CD14-positive monocyte (primary cell): ENCODE results near the gene SLC25A1. TPM values are rescaled to one million over a fixed set of nuclear protein-coding genes. Genes with fewer than 3 reads are reported as not detected.

Experiments used
- DNase-seq, 3 donors: peaks; one replicate each; pipeline ENCODE4 v3.0.0-alpha.2; 2011 to 2022
- H2AFZ ChIP-seq: 2 replicates; pipeline ENCODE4 v1.6.0; 2012; ENCODE audit warnings: mild to moderate bottlenecking, low read depth, low read length, inconsistent platforms; ENCODE audit not compliant: insufficient read depth, poor library complexity, severe bottlenecking
- H3K27ac ChIP-seq, 2 donors: 1 replicate in 1 of 2; 2 replicates in 1 of 2; pipeline ENCODE4 v1.5.1; 2012 to 2013; ENCODE audit warnings: low read length in 2 of 2, control low read depth in 1 of 2, inconsistent platforms in 1 of 2, low read depth in 1 of 2, mild to moderate bottlenecking in 1 of 2
- H3K27me3 ChIP-seq, 2 donors: one replicate each; pipeline versions ENCODE4 v1.6.0 to v1.6.1; 2011 to 2013; ENCODE audit warnings: low read length in 2 of 2; ENCODE audit not compliant: control insufficient read depth in 2 of 2, insufficient read depth in 2 of 2
- H3K36me3 ChIP-seq, 2 donors: replicated peaks in 1 of 2; 1 replicate in 1 of 2; 2 replicates in 1 of 2; pipeline versions ENCODE4 v1.5.1 to v1.6.1; 2012 to 2013; ENCODE audit warnings: low read length in 2 of 2, control low read depth in 1 of 2, inconsistent platforms in 1 of 2, mild to moderate bottlenecking in 1 of 2; ENCODE audit not compliant: insufficient read depth in 2 of 2, control insufficient read depth in 1 of 2
- H3K4me1 ChIP-seq, 2 donors: 1 replicate in 1 of 2; 2 replicates in 1 of 2; pipeline versions ENCODE4 v1.5.1 to v1.6.1; 2012 to 2013; ENCODE audit warnings: low read length in 2 of 2, control low read depth in 1 of 2, inconsistent platforms in 1 of 2, mild to moderate bottlenecking in 1 of 2, moderate library complexity in 1 of 2; ENCODE audit not compliant: insufficient read depth in 2 of 2, control insufficient read depth in 1 of 2
- H3K4me2 ChIP-seq: replicated peaks from 2 replicates; pipeline ENCODE3; 2012; ENCODE audit warnings: low read length, moderate library complexity, mild to moderate bottlenecking; ENCODE audit not compliant: poor library complexity, severe bottlenecking; ENCODE audit errors: extremely low read depth
- H3K4me3 ChIP-seq, 3 experiments: fragments of 200-600 bp in 1 of 3; sonication (generic) in 1 of 3; replicated peaks in 1 of 3; 1 replicate in 2 of 3; 2 replicates in 1 of 3; pipeline ENCODE4 v1.5.1; 2011 to 2013; ENCODE audit warnings: low read length in 3 of 3, mild to moderate bottlenecking in 3 of 3, control low read depth in 2 of 3, low read depth in 2 of 3, inconsistent platforms in 1 of 3, moderate library complexity in 1 of 3
- H3K79me2 ChIP-seq: 2 replicates; pipeline ENCODE4 v1.6.0; 2012; ENCODE audit warnings: mild to moderate bottlenecking, control low read depth, inconsistent platforms, low read length, moderate library complexity; ENCODE audit not compliant: insufficient read depth
- H3K9ac ChIP-seq: 2 replicates; pipeline ENCODE4 v1.6.0; 2017; ENCODE audit warnings: low read length, mild to moderate bottlenecking; ENCODE audit not compliant: insufficient read depth, poor library complexity, severe bottlenecking
- H3K9me3 ChIP-seq, 2 donors: replicated peaks in 1 of 2; 1 replicate in 1 of 2; 2 replicates in 1 of 2; pipeline versions ENCODE4 v1.5.1 to v1.6.1; 2012 to 2013; ENCODE audit warnings: low read length in 2 of 2, control low read depth in 1 of 2; ENCODE audit not compliant: control insufficient read depth in 1 of 2, insufficient read depth in 1 of 2
- H4K20me1 ChIP-seq: 2 replicates; pipeline ENCODE4 v1.6.0; 2012; ENCODE audit warnings: mild to moderate bottlenecking, low read length, control low read depth, moderate library complexity; ENCODE audit not compliant: insufficient read depth
- H3K27ac Mint-ChIP-seq, 7 donors: one replicate each; pipeline ENCODE4 v1.8.0; 2020; ENCODE audit warnings: mild to moderate bottlenecking in 7 of 7, mixed read lengths in 7 of 7, moderate library complexity in 6 of 7, inconsistent platforms in 2 of 7
- H3K27me3 Mint-ChIP-seq, 3 donors: one replicate each; pipeline ENCODE4 v1.8.0; 2021 to 2022; ENCODE audit warnings: low read depth in 3 of 3, mild to moderate bottlenecking in 3 of 3, mixed read lengths in 3 of 3, moderate library complexity in 3 of 3, inconsistent platforms in 1 of 3
- H3K36me3 Mint-ChIP-seq, 2 donors: one replicate each; pipeline ENCODE4 v1.8.0; 2020; ENCODE audit warnings: mixed read lengths in 2 of 2, inconsistent platforms in 1 of 2, mild to moderate bottlenecking in 1 of 2
- H3K4me1 Mint-ChIP-seq: one replicate; pipeline ENCODE4 v1.8.0; 2020; ENCODE audit warnings: mild to moderate bottlenecking, mixed read lengths
- H3K4me3 Mint-ChIP-seq, 2 donors: one replicate each; pipeline ENCODE4 v1.8.0; 2020; ENCODE audit warnings: mild to moderate bottlenecking in 2 of 2, mixed read lengths in 2 of 2, moderate library complexity in 1 of 2
- H3K9me3 Mint-ChIP-seq, 7 donors: one replicate each; pipeline ENCODE4 v1.8.0; 2020 to 2022; ENCODE audit warnings: mixed read lengths in 7 of 7, mild to moderate bottlenecking in 6 of 7, moderate library complexity in 6 of 7, inconsistent platforms in 2 of 7
- CTCF ChIP-seq: fragments of 200-600 bp; IDR thresholded peaks from one replicate; pipeline ENCODE4 v1.8.0; 2022; ENCODE audit warnings: antibody characterized with exemption, mild to moderate bottlenecking
- WGBS: methylation state at CpG from one replicate; pipeline ENCODE4 v1.1.5; 2013; ENCODE audit warnings: missing lambda C conversion rate; ENCODE audit not compliant: insufficient coverage; 5-methylcytosine and 5-hydroxymethylcytosine counted together
- intact Hi-C, 2 donors: fragments of 100-400 bp; cut with micrococcal nuclease; formaldehyde crosslinking; loops; one replicate each; pipeline versions ENCODE4 v1.15.0 to v1.15.1; 2023
- polyA plus RNA-seq, 3 donors: library from polyadenylated mRNA; depleted of rRNA in 1 of 3; unstranded in 2 of 3; stranded (reverse) in 1 of 3; fragments of 300-500 nt in 2 of 3; fragments of >200 nt in 1 of 3; fragmentation: Illumina TruSeq in 2 of 3; gene quantifications; 1 replicate in 2 of 3; 2 replicates in 1 of 3; pipeline ENCODE4 v1.2.3, GENCODE V29; 2012 to 2021

SLC25A1 gene
- polyA plus RNA-seq, 3 donors, result 15.2 to 37.4 (median 35.1) TPM

GRCh38 chr22:19175602-19176174 is 2.8 kb downstream of the SLC25A1 start:
- H3K4me1 Mint-ChIP-seq, result peaks cover 45% of the 10 kb centered on the region
- H3K36me3 Mint-ChIP-seq, result no peaks in the 10 kb centered on the region
- intact Hi-C loops, result loop anchor here in 1 of 2 donors (5.0 kb wide), 1 partner anchor 117 kb away; the partner anchor contains the start of gene CLTCL1
- no peak for TF ChIP-seq CTCF
- H3K27ac Mint-ChIP-seq, result peak overlapping the region in 1 of 7 donors; percentile 61
- no peak for DNase-seq
- Histone ChIP-seq H4K20me1 (peaks cover 14% of the 10 kb centered on the region), H2AFZ (no peak overlapping the region), H3K4me3 (no peak overlapping the region), H3K27ac (no peak overlapping the region), H3K79me2 (peaks cover 24% of the 10 kb centered on the region), H3K4me1 (peaks cover 54 to 68% of the 10 kb centered on the region in 2 donors), H3K9me3 (no peaks in the 10 kb centered on the region), H3K4me2 (no peak overlapping the region), H3K36me3 (no peaks in the 10 kb centered on the region), H3K9ac (no peak overlapping the region), H3K27me3 (peaks cover 0 to 4% of the 10 kb centered on the region in 2 donors)
- peaks cover 3 to 6% (median 4%) of the 10 kb centered on the region in 3 donors for H3K27me3 Mint-ChIP-seq
- WGBS, result 86% methylated on average over 18 of the region's 21 CpGs
- H3K9me3 Mint-ChIP-seq, result no peaks in the 10 kb centered on the region
- no peak overlapping the region for H3K4me3 Mint-ChIP-seq

GRCh38 chr22:19175026-19175601 is 3.4 kb downstream of the SLC25A1 start:
- H3K27ac Mint-ChIP-seq, result no peak overlapping the region
- Histone ChIP-seq H3K9me3 (no peaks in the 10 kb centered on the region), H3K27ac (peak overlapping the region in 1 of 2 donors; percentile 64), H3K4me2 (no peak overlapping the region), H3K27me3 (peaks cover 6 to 10% of the 10 kb centered on the region in 2 donors), H3K4me3 (no peak overlapping the region), H3K4me1 (peaks cover 56 to 72% of the 10 kb centered on the region in 2 donors), H3K36me3 (no peaks in the 10 kb centered on the region), H3K9ac (no peak overlapping the region), H4K20me1 (peaks cover 14% of the 10 kb centered on the region), H3K79me2 (peaks cover 24% of the 10 kb centered on the region), H2AFZ (no peak overlapping the region)
- H3K4me3 Mint-ChIP-seq, result no peak overlapping the region
- H3K27me3 Mint-ChIP-seq, result peaks cover 9 to 11% (median 10%) of the 10 kb centered on the region in 3 donors
- 98% methylated on average over 5 of the region's 7 CpGs for WGBS
- peaks cover 0 to 4% (median 0%) of the 10 kb centered on the region in 7 donors for H3K9me3 Mint-ChIP-seq
- DNase-seq, result no peak
- peaks cover 51% of the 10 kb centered on the region for H3K4me1 Mint-ChIP-seq
- intact Hi-C loops, result loop anchor here in 1 of 2 donors (5.0 kb wide), 1 partner anchor 117 kb away; the partner anchor contains the start of gene CLTCL1
- no peaks in the 10 kb centered on the region for H3K36me3 Mint-ChIP-seq
- TF ChIP-seq CTCF, result no peak
